Astrocyte of the cerebellum (primary cell): ENCODE measurements around the gene STX8.

Experiments
- DNase-seq: peaks from one replicate; pipeline ENCODE4 v3.0.0-alpha.2; 2011; ENCODE audit warnings: low read depth
- H3K4me3 ChIP-seq: 2 replicates; pipeline ENCODE4 v1.5.1; 2011; ENCODE audit warnings: mild to moderate bottlenecking, low read depth, low read length, moderate library complexity
- in situ Hi-C: cut with HindIII; loops from 2 replicates; pipeline ENCODE4 v1.10.0; 2017; ENCODE audit warnings: low sequenced_read_pairs
- TF ChIP-seq, protein P1 (sequence below): IDR thresholded peaks from 2 replicates; pipeline ENCODE4 v1.5.1; 2012; ENCODE audit warnings: low read length, low read depth, moderate library complexity, mild to moderate bottlenecking; ENCODE audit errors: missing control alignments

STX8 gene

DNA sequence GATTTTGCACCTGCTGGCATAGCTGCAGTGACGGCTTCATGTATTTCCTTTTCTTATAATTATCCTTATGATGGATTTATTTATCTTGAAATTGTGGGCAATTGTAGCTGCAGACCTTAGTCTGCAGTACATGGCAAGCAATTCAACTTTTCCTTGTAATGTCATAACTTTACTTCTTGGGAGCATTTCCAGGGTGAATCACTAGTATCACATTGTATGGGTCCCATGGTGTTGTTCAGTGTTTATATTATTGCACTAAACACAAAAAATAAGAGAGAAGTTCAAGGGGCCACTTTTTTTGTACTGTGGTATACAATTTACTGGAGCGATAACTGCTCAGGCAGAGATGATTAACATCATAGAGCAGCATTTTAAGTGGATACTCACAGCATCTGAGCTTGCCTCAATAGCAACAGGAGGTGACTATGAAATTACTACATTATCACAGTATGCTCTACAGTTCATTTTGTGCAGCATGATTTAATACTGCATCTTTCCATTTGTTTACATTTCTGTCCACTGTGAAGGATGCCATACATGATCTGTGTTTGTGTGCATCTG is 169.5 kb downstream of the STX8 start:
- no peak for DNase-seq
- TF ChIP-seq, protein P1, sequence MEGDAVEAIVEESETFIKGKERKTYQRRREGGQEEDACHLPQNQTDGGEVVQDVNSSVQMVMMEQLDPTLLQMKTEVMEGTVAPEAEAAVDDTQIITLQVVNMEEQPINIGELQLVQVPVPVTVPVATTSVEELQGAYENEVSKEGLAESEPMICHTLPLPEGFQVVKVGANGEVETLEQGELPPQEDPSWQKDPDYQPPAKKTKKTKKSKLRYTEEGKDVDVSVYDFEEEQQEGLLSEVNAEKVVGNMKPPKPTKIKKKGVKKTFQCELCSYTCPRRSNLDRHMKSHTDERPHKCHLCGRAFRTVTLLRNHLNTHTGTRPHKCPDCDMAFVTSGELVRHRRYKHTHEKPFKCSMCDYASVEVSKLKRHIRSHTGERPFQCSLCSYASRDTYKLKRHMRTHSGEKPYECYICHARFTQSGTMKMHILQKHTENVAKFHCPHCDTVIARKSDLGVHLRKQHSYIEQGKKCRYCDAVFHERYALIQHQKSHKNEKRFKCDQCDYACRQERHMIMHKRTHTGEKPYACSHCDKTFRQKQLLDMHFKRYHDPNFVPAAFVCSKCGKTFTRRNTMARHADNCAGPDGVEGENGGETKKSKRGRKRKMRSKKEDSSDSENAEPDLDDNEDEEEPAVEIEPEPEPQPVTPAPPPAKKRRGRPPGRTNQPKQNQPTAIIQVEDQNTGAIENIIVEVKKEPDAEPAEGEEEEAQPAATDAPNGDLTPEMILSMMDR: no peak
- in situ Hi-C loops: no loop called here
- H3K4me3 ChIP-seq: no peak overlapping the region

DNA sequence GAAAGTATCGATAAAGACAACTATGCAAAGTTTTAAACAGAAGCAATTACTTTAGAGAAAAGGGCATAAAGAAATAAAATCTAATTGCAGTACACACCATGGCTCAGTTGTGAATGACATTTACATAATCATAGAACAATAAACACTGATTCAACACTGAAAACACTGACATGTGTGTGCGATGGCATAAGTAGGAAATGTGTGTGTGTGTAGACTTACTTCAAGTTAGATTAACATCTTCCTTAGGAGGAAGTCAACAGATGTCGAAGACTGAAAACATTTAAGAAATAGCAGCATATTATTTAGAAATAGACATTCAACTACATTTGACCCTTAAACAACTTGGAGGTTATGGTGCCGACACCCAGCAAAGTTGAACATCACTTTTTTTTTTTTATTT is 172.4 kb downstream of the STX8 start:
- no peak for DNase-seq
- TF ChIP-seq, protein P1: no peak
- in situ Hi-C loops: no loop called here
- no peak overlapping the region for H3K4me3 ChIP-seq

DNA sequence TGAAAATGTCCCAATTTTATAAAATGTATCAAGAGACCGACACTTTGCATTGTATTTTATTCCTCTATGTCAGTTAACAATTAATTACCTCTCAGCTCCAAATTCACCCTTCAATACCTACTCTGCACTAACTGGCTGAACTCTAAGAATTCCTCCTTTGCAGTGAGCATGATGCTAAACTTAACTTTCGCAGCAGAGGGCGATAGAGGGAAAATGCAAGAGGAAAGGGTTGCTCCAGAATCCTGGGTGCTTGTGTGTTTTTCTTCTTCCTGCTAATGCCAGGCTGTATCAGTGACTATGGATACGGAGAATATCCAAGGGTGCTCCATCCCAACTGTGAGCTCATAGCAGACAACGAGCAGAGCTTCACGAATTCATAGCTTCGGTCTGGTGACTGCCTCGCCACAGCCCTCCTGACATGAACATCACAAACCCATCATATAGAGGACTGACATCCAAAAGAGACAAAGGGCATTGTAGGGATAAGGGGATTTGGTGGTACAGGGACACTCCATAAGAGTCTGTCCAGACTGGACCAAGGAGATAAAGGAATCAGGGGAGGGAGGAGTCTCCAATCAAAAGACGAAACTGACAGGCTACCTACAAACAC is 172.9 kb downstream of the STX8 start:
- TF ChIP-seq, protein P1: peak; percentile 45
- in situ Hi-C loops: no loop called here
- no peak for DNase-seq
- H3K4me3 ChIP-seq: no peak overlapping the region

DNA sequence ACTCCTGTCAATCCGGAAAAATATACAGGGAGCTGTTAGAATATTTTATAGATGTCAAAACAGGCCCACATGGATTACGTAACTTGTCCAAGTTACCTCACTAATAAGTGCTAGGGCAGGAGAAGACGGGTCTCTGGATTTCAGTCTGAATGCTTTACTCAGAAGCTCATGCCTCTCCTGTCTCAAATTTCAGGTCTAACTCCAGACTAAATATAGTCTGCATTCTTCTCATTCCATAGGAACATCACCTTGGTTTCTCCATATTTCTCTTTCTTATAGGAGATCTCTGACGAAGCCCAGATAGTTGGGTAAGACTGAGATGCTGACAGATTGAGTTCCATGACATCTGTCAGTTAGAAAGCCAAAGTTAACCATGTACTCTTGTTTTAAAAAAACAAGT is 174.2 kb downstream of the STX8 start:
- TF ChIP-seq, protein P1: no peak
- in situ Hi-C loops: no loop called here
- DNase-seq: peak; percentile 36
- H3K4me3 ChIP-seq: no peak overlapping the region

DNA sequence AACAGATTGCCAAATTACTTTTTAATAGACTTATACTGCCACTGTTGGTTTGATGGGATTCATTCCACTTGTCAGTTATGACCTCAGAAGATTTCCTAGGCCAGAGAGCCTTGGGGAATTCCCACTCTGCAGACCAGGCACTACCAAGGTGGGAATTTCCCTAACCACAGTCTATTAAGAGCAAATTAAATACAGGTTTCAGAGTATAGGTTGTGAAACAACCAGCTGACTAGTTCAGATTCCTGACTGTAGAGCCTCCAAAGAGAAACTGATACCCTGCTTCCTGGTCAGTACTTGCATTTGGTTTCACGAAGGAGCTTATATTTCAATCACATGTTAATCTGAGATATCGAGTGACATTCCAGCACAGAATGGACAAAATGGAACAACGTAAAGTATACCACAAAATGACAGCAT is 186.5 kb downstream of the STX8 start:
- TF ChIP-seq, protein P1: no peak
- DNase-seq: peak; percentile 59
- in situ Hi-C loops: no loop called here

DNA sequence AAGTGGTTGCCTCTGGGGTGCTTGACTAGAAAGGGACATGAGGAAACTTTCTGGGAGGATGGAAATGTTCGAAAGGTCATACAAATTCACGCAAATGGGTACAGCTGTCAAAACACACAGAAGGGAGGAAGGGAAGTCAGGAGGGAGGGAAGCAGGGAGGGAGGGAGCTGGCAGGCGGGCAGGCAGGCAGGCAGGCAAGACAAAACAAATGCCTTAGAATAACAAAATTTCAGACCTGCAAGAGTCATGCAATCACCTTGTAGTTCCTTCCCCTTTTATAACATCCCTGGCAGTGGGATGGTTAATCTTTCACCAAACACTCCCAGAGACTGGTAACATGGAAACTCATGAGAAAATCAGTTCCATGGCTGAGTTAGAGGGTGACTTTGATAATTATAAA is 189.2 kb downstream of the STX8 start:
- no peak for DNase-seq
- H3K4me3 ChIP-seq: no peak overlapping the region
- TF ChIP-seq, protein P1: no peak

More for the DNA sequence above, 186.5 kb downstream of the STX8 start:
- no peak overlapping the region for H3K4me3 ChIP-seq

More for the DNA sequence above, 189.2 kb downstream of the STX8 start:
- in situ Hi-C loops: no loop called here
